HK-2 (cell line): ENCODE data around the gene KIF9.
"Not testable (repeated sequence)": the region's sequence is repeated elsewhere in the genome, so short reads cannot be mapped to it uniquely, and the experiment has no call there.

Experiments
- DNase-seq: peaks from one replicate; pipeline ENCODE4 v3.0.0-alpha.2; 2018; ENCODE audit not compliant: unreplicated experiment

Gene KIF9

GRCh38 chr3:47293822-47294221, 11.2 kb upstream of the KIF9 start:
- no peak for DNase-seq

GRCh38 chr3:47291754-47292420, 9.3 kb upstream of the KIF9 start:
- not testable (repeated sequence) for DNase-seq

- DNase-seq, result no peak
Observed at GRCh38 chr3:47291158-47291753, 8.7 kb upstream of the KIF9 start.

GRCh38 chr3:47288966-47289910, 6.6 kb upstream of the KIF9 start:
- DNase-seq, result no peak

GRCh38 chr3:47283591-47284364, 1.2 kb upstream of the KIF9 start:
- peak; percentile 16 for DNase-seq

- DNase-seq, result no peak
Observed at GRCh38 chr3:47283193-47283537, 566 bp upstream of the KIF9 start.

GRCh38 chr3:47280519-47280918, 2.1 kb downstream of the KIF9 start:
- DNase-seq, result no peak

- no peak for DNase-seq
Observed at GRCh38 chr3:47276558-47276957, 6.0 kb downstream of the KIF9 start.

- DNase-seq, result no peak
Observed at GRCh38 chr3:47274652-47275051, 7.9 kb downstream of the KIF9 start.

GRCh38 chr3:47273564-47273963, 9.0 kb downstream of the KIF9 start:
- no peak for DNase-seq

GRCh38 chr3:47270526-47270925, 12.1 kb downstream of the KIF9 start:
- no peak for DNase-seq

- no peak for DNase-seq
Observed at GRCh38 chr3:47267490-47267824, 15.1 kb downstream of the KIF9 start.

GRCh38 chr3:47266709-47267489, 15.7 kb downstream of the KIF9 start:
- DNase-seq, result peak; percentile 41

GRCh38 chr3:47265725-47266428, 16.7 kb downstream of the KIF9 start:
- no peak for DNase-seq

- no peak for DNase-seq
Observed at GRCh38 chr3:47265008-47265407, 17.6 kb downstream of the KIF9 start.

- DNase-seq, result no peak
Observed at GRCh38 chr3:47261301-47261700, 21.3 kb downstream of the KIF9 start.

GRCh38 chr3:47260605-47261004, 22.0 kb downstream of the KIF9 start:
- DNase-seq, result no peak

- no peak for DNase-seq
Observed at GRCh38 chr3:47259114-47259513, 23.5 kb downstream of the KIF9 start.

GRCh38 chr3:47256331-47256730, 26.3 kb downstream of the KIF9 start:
- not testable (repeated sequence) for DNase-seq

GRCh38 chr3:47251689-47252088, 30.9 kb downstream of the KIF9 start:
- no peak for DNase-seq

- not testable (repeated sequence) for DNase-seq
Observed at GRCh38 chr3:47251085-47251484, 31.5 kb downstream of the KIF9 start.
